ENCODE measurements around the gene CABYR. TPM values are rescaled to one million over a fixed set of nuclear protein-coding genes. Genes with fewer than 3 reads are reported as not detected.

CABYR gene
- total and polyA plus RNA-seq, 2 donors (not counting 1 experiment from before 2014, with no cell fraction given): 1.7 to 4.4 TPM

GRCh38 chr18:24208270-24209035, 69.6 kb downstream of the CABYR start:
- no peak overlapping the region for H3K4me2 ChIP-seq (replicated peaks; ENCODE audit: low read depth, low read length, poor library complexity, severe bottlenecking)
- no peak overlapping the region for H3K27ac Mint-ChIP-seq

GRCh38 chr18:24209558-24209957, 70.7 kb downstream of the CABYR start:
- no peaks in the 10 kb centered on the region for H3K9me3 Mint-ChIP-seq (ENCODE audit: insufficient read depth)
- intact Hi-C loops (cut with micrococcal nuclease): no loop called here
- 86% methylated on average over 4 of the region's 6 CpGs for WGBS (ENCODE audit: insufficient coverage)
- CTCF ChIA-PET: interaction anchor here (0.6 kb wide), 1 partner anchor 290 kb away, joined by 3 read pairs; no protein-coding TSS in a partner anchor
- POLR2A ChIA-PET: interaction anchor here (0.7 kb wide), 1 partner anchor 19 kb away, joined by 3 read pairs; no protein-coding TSS in a partner anchor
- no peak for ATAC-seq (ENCODE audit: low read depth)
- TF ChIP-seq, protein P1, sequence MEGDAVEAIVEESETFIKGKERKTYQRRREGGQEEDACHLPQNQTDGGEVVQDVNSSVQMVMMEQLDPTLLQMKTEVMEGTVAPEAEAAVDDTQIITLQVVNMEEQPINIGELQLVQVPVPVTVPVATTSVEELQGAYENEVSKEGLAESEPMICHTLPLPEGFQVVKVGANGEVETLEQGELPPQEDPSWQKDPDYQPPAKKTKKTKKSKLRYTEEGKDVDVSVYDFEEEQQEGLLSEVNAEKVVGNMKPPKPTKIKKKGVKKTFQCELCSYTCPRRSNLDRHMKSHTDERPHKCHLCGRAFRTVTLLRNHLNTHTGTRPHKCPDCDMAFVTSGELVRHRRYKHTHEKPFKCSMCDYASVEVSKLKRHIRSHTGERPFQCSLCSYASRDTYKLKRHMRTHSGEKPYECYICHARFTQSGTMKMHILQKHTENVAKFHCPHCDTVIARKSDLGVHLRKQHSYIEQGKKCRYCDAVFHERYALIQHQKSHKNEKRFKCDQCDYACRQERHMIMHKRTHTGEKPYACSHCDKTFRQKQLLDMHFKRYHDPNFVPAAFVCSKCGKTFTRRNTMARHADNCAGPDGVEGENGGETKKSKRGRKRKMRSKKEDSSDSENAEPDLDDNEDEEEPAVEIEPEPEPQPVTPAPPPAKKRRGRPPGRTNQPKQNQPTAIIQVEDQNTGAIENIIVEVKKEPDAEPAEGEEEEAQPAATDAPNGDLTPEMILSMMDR (IDR thresholded peaks at IDR 0.05): no peak
- TF ChIP-seq EZH2 (IDR thresholded peaks at IDR 0.05; ENCODE audit: borderline replicate concordance, insufficient read depth, low read depth, low read length, poor library complexity, severe bottlenecking): no peak
- Histone ChIP-seq H3K27ac (ENCODE audit: low read length in 2 of 2) (no peak overlapping the region), H3K9ac (ENCODE audit: low read length) (no peak overlapping the region), H2AFZ (ENCODE audit: insufficient read depth, low read depth, low read length, poor library complexity, severe bottlenecking) (no peak overlapping the region), H3K4me2 (replicated peaks; ENCODE audit: low read depth, low read length, poor library complexity, severe bottlenecking) (no peak overlapping the region), H3K79me2 (ENCODE audit: control insufficient read depth, insufficient read depth, low read length) (no peaks in the 10 kb centered on the region), H4K20me1 (ENCODE audit: control insufficient read depth, insufficient read depth, low read length, poor library complexity, severe bottlenecking) (no peaks in the 10 kb centered on the region), H3K4me1 (ENCODE audit: control insufficient read depth in 2 of 2, insufficient read depth in 2 of 2, low read length in 2 of 2) (no peaks in the 10 kb centered on the region), H3K36me3 (replicated peaks in 1 of 2; ENCODE audit: control extremely low read depth in 1 of 2, control insufficient read depth in 1 of 2, extremely low read depth in 1 of 2, insufficient read depth in 2 of 2, low read length in 1 of 2) (no peaks in the 10 kb centered on the region), H3K27me3 (replicated peaks in 1 of 4; ENCODE audit: control extremely low read depth in 1 of 4, control insufficient read depth in 3 of 4, insufficient read depth in 4 of 4, low read length in 3 of 4) (no peaks in the 10 kb centered on the region), H3K4me3 (ENCODE audit: control extremely low read depth in 1 of 5, extremely low read depth in 1 of 5, insufficient read depth in 1 of 5, low read depth in 2 of 5, low read length in 4 of 5) (no peak overlapping the region), H3K9me3 (ENCODE audit: control extremely low read depth in 1 of 3, control insufficient read depth in 2 of 3, insufficient read depth in 1 of 3, low read length in 2 of 3) (no peaks in the 10 kb centered on the region)
- H3K4me1 Mint-ChIP-seq: no peaks in the 10 kb centered on the region
- H3K4me3 Mint-ChIP-seq: no peak overlapping the region
- DNase-seq: no peak
- peaks cover 3% of the 10 kb centered on the region for H3K27me3 Mint-ChIP-seq
- H3K27ac Mint-ChIP-seq: no peak overlapping the region

More at GRCh38 chr18:24208270-24209035, 69.6 kb downstream of the CABYR start:
- peaks cover 3% of the 10 kb centered on the region for H3K27me3 Mint-ChIP-seq
- no peaks in the 10 kb centered on the region for H3K4me1 Mint-ChIP-seq
- no peaks in the 10 kb centered on the region for H3K9me3 Mint-ChIP-seq (ENCODE audit: insufficient read depth)
- no peaks in the 10 kb centered on the region for H3K4me1 ChIP-seq (ENCODE audit: control insufficient read depth in 2 of 2, insufficient read depth in 2 of 2, low read length in 2 of 2)
- CTCF ChIA-PET: interaction anchor here (0.6 kb wide), 1 partner anchor 289 kb away, joined by 3 read pairs; no protein-coding TSS in a partner anchor
- DNase-seq (no peak), ATAC-seq (ENCODE audit: low read depth) (no peak)
- no peaks in the 10 kb centered on the region for H3K9me3 ChIP-seq (ENCODE audit: control extremely low read depth in 1 of 3, control insufficient read depth in 2 of 3, insufficient read depth in 1 of 3, low read length in 2 of 3)
- no peaks in the 10 kb centered on the region for H4K20me1 ChIP-seq (ENCODE audit: control insufficient read depth, insufficient read depth, low read length, poor library complexity, severe bottlenecking)
- no peak for TF ChIP-seq EZH2 (IDR thresholded peaks at IDR 0.05; ENCODE audit: borderline replicate concordance, insufficient read depth, low read depth, low read length, poor library complexity, severe bottlenecking)
- TF ChIP-seq, protein P1 (IDR thresholded peaks at IDR 0.05): no peak
- POLR2A ChIA-PET: no interaction called here
- intact Hi-C loops (cut with micrococcal nuclease): no loop called here
- no peaks in the 10 kb centered on the region for H3K79me2 ChIP-seq (ENCODE audit: control insufficient read depth, insufficient read depth, low read length)
- no peak overlapping the region for H3K9ac ChIP-seq (ENCODE audit: low read length)
- no peak overlapping the region for H3K27ac ChIP-seq (ENCODE audit: low read length in 2 of 2)
- no peak overlapping the region for H3K4me3 Mint-ChIP-seq
- no peak overlapping the region for H3K4me3 ChIP-seq (ENCODE audit: control extremely low read depth in 1 of 5, extremely low read depth in 1 of 5, insufficient read depth in 1 of 5, low read depth in 2 of 5, low read length in 4 of 5)
- peaks cover 0 to 2% (median 0%) of the 10 kb centered on the region in 4 experiments for H3K27me3 ChIP-seq (replicated peaks in 1 of 4; ENCODE audit: control extremely low read depth in 1 of 4, control insufficient read depth in 3 of 4, insufficient read depth in 4 of 4, low read length in 3 of 4)
- no peak overlapping the region for H2AFZ ChIP-seq (ENCODE audit: insufficient read depth, low read depth, low read length, poor library complexity, severe bottlenecking)
- WGBS (ENCODE audit: insufficient coverage): no CpG with 5 or more reads among the region's 2 CpGs
- H3K36me3 ChIP-seq (replicated peaks in 1 of 2; ENCODE audit: control extremely low read depth in 1 of 2, control insufficient read depth in 1 of 2, extremely low read depth in 1 of 2, insufficient read depth in 2 of 2, low read length in 1 of 2): no peaks in the 10 kb centered on the region
